ENCODE measurements around the gene VAT1. TPM values are rescaled to one million over a fixed set of nuclear protein-coding genes. Genes with fewer than 3 reads are reported as not detected.
A peak's percentile ranks its signal among the peaks of the same experiment; 100 is the strongest.

The VAT1 gene
- total and polyA plus RNA-seq, 9 of the 15 experiments (the other 6 are each of a cell fraction or from before 2014, with no cell fraction given) = 29.4 to 153 (median 66.7) TPM

GRCh38 chr17:43027091-43028032, 5.2 kb upstream of the VAT1 start:
- H3K79me2 ChIP-seq (ENCODE audit: control insufficient read depth, insufficient read depth, low read length) = no peaks in the 10 kb centered on the region
- in situ Hi-C loops (cut with MboI) = no loop called here
- no peak overlapping the region for H3K4me2 ChIP-seq (ENCODE audit: insufficient read depth, low read length)
- H3K9me3 ChIP-seq (replicated peaks; ENCODE audit: control insufficient read depth, insufficient read depth, low read depth, low read length) = no peaks in the 10 kb centered on the region
- no peaks in the 10 kb centered on the region for H3K9me1 ChIP-seq (ENCODE audit: control insufficient read depth, insufficient read depth, low read length)
- WGBS (ENCODE audit: insufficient coverage, low coverage, missing lambda C conversion rate) = 43% methylated on average over 6 of the region's 9 CpGs
- ATAC-seq = no peak
- intact Hi-C loops (cut with micrococcal nuclease) = no loop called here
- H2AFZ ChIP-seq (ENCODE audit: low read depth, low read length) = no peak overlapping the region
- no peak overlapping the region for H3K27ac ChIP-seq (ENCODE audit: extremely low read depth, low read depth, low read length)
- BruUV-seq (replicated peaks) = no TSS peak
- H3K4me3 ChIP-seq = no peak overlapping the region
- POLR2A ChIA-PET = interaction anchor here (0.7 to 1.3 kb wide), 3 partner anchors 10 to 144 kb away, joined by 3 to 4 read pairs (median 3); no protein-coding TSS in a partner anchor
- no peak for FAIRE-seq
- H4K20me1 ChIP-seq (replicated peaks; ENCODE audit: control insufficient read depth, insufficient read depth, low read length) = no peaks in the 10 kb centered on the region
- peaks cover 3 to 43% of the 10 kb centered on the region in 2 experiments for H3K4me1 ChIP-seq (replicated peaks in 1 of 2; ENCODE audit: control insufficient read depth in 2 of 2, insufficient read depth in 2 of 2, low read length in 2 of 2)
- H3K36me3 ChIP-seq (ENCODE audit: control insufficient read depth, insufficient read depth, low read length) = no peaks in the 10 kb centered on the region
- H3K27me3 ChIP-seq (ENCODE audit: control insufficient read depth in 2 of 2, insufficient read depth in 2 of 2, low read length in 2 of 2) = no peaks in the 10 kb centered on the region
- DNase-seq (ENCODE audit: extremely low read depth in 1 of 4, low spot score in 3 of 4) = no peak
- CTCF ChIA-PET (ENCODE audit: low intra/inter-chr PET ratio) = no interaction called here
- H3K9ac ChIP-seq (ENCODE audit: insufficient read depth in 1 of 2, low read depth in 2 of 2, low read length in 2 of 2) = peak overlapping the region in 1 of 2 experiments; percentile 4; a peak in 1 of 4 replicates
- no peak for TF ChIP-seq SIN3B (IDR thresholded peaks at IDR 0.05; ENCODE audit: low read depth)
- no peak for TF ChIP-seq CEBPG (CRISPR knock-in tag; IDR thresholded peaks at IDR 0.05)
- TF ChIP-seq CEBPG (tag; conservative IDR thresholded peaks at IDR 0.05 in 1 of 2, IDR thresholded peaks at IDR 0.05 in 1 of 2) = no peak
- no peak for TF ChIP-seq MLLT1 (IDR thresholded peaks at IDR 0.05)
- no peak for TF ChIP-seq CREB3 (tag; conservative IDR thresholded peaks at IDR 0.05; ENCODE audit: low read depth)
- TF ChIP-seq CCNT2 (IDR thresholded peaks at IDR 0.05; ENCODE audit: borderline replicate concordance, extremely low read depth, insufficient read length, low read depth, low read length) = no peak
- no peak for TF ChIP-seq ETV6 (IDR thresholded peaks at IDR 0.05; ENCODE audit: borderline replicate concordance in 1 of 2, low read depth in 2 of 2, low read length in 1 of 2)
- TF ChIP-seq ETV6 (CRISPR knock-in tag; IDR thresholded peaks at IDR 0.05; ENCODE audit: borderline replicate concordance) = no peak
- no peak for TF ChIP-seq BACH1 (tag; IDR thresholded peaks at IDR 0.05)
- TF ChIP-seq BRCA1 (IDR thresholded peaks at IDR 0.05) = no peak
- TF ChIP-seq BRCA1 (CRISPR knock-in tag; IDR thresholded peaks at IDR 0.05) = no peak
- no peak for TF ChIP-seq NCOA6 (IDR thresholded peaks at IDR 0.05)
- TF ChIP-seq ZNF12 (CRISPR knock-in tag; IDR thresholded peaks at IDR 0.05) = no peak
- no peak for TF ChIP-seq PHB (CRISPR knock-in tag; IDR thresholded peaks at IDR 0.05)
- TF ChIP-seq ETV5 (CRISPR knock-in tag; IDR thresholded peaks at IDR 0.05; ENCODE audit: low read depth) = no peak
- TF ChIP-seq ATF1 (CRISPR knock-in tag; IDR thresholded peaks at IDR 0.05) = no peak
- TF ChIP-seq ATF1 (tag; IDR thresholded peaks at IDR 0.05) = no peak
- TF ChIP-seq TFAM (CRISPR knock-in tag; conservative IDR thresholded peaks at IDR 0.05) = no peak

Measured in K562 (cell line).